Activated CD4-positive, alpha-beta T cell treated with anti-CD3 and anti-CD28 coated beads, Interleukin-2, amount 10 ng/mL, durations not matched to agents 7 days and 5 days (primary cell): ENCODE measurements around the gene CCZ1B. TPM values are rescaled to one million over a fixed set of nuclear protein-coding genes. Genes with fewer than 3 reads are reported as not detected.
"Not testable (repeated sequence)": the region's sequence is repeated elsewhere in the genome, so short reads cannot be mapped to it uniquely, and the experiment has no call there.

ENCODE experiments used
- CTCF ChIA-PET: fragments of 350-600 bp; sonication (Branson Sonifier 250); formaldehyde crosslinking; loops from one replicate; lab custom pipeline; 2021; ENCODE audit warnings: antibody characterized with exemption; lab: Charles Lee
- POLR2A ChIA-PET: fragments of 350-600 bp; sonication (Branson Sonifier 250); formaldehyde crosslinking; loops from one replicate; lab custom pipeline; 2021; ENCODE audit warnings: antibody characterized with exemption; lab: Charles Lee
- DNase-seq: peaks from one replicate; pipeline ENCODE4 v3.0.0-alpha.2; 2020
- H3K27ac Mint-ChIP-seq: one replicate; pipeline ENCODE4 v1.8.0; 2021; ENCODE audit warnings: mild to moderate bottlenecking, moderate library complexity, mixed read lengths
- H3K27me3 Mint-ChIP-seq: one replicate; pipeline ENCODE4 v1.8.0; 2021; ENCODE audit warnings: mixed read lengths
- H3K36me3 Mint-ChIP-seq: one replicate; pipeline ENCODE4 v1.8.0; 2021; ENCODE audit warnings: low read depth, mixed read lengths
- H3K4me1 Mint-ChIP-seq: one replicate; pipeline ENCODE4 v1.8.0; 2021; ENCODE audit warnings: mixed read lengths
- H3K4me3 Mint-ChIP-seq: one replicate; pipeline ENCODE4 v1.8.0; 2021; ENCODE audit warnings: mild to moderate bottlenecking, moderate library complexity, mixed read lengths
- H3K9me3 Mint-ChIP-seq: one replicate; pipeline ENCODE4 v1.8.0; 2021; ENCODE audit warnings: mixed read lengths
- total RNA-seq, 2 experiments: library from RNA; stranded (reverse); gene quantifications; one replicate each; pipeline ENCODE4 v1.2.3, GENCODE V29; 2021

CCZ1B gene
- total RNA-seq, 2 experiments from 2014 or later, result 61.3 to 70.0 TPM

GRCh38 chr7:6753964-6754363 is 72.1 kb downstream of the CCZ1B start, which contains the start of gene RSPH10B2:
Gene RSPH10B2, plus strand, starts transcription at chr7:6754103. Its CDS starts 3,575 bp downstream, at chr7:6757678.
- not testable (repeated sequence) for H3K4me1 Mint-ChIP-seq

GRCh38 chr7:6750173-6750572 is 75.9 kb downstream of the CCZ1B start:
- H3K27ac Mint-ChIP-seq, H3K36me3 Mint-ChIP-seq, H3K9me3 Mint-ChIP-seq, H3K4me1 Mint-ChIP-seq, H3K27me3 Mint-ChIP-seq, DNase-seq, CTCF ChIA-PET, H3K4me3 Mint-ChIP-seq, POLR2A ChIA-PET: not testable (repeated sequence)

More at GRCh38 chr7:6753964-6754363, 72.1 kb downstream of the CCZ1B start, which contains the start of gene RSPH10B2:
- CTCF ChIA-PET, POLR2A ChIA-PET, H3K36me3 Mint-ChIP-seq, DNase-seq, H3K27me3 Mint-ChIP-seq, H3K4me3 Mint-ChIP-seq, H3K27ac Mint-ChIP-seq, H3K9me3 Mint-ChIP-seq: not testable (repeated sequence)

GRCh38 chr7:6749335-6749734 is 76.7 kb downstream of the CCZ1B start:
- H3K27ac Mint-ChIP-seq, H3K4me3 Mint-ChIP-seq, H3K9me3 Mint-ChIP-seq, CTCF ChIA-PET, H3K36me3 Mint-ChIP-seq, POLR2A ChIA-PET, H3K27me3 Mint-ChIP-seq, H3K4me1 Mint-ChIP-seq, DNase-seq: not testable (repeated sequence)

Other genes with a start within 250 kb of the CCZ1B start
- gene ZDHHC4, start 248.8 kb downstream of the CCZ1B start, total RNA-seq, result 10 to 100 TPM; 29.9 to 35.3 TPM
- 10 to 100 TPM; 40.4 to 48.3 TPM for gene INTS15, start 236.3 kb downstream of the CCZ1B start, total RNA-seq
- under 1 TPM; 0.30 to 0.33 TPM for gene ZNF853, start 210.7 kb downstream of the CCZ1B start, total RNA-seq
- gene ZNF316, start 189.0 kb downstream of the CCZ1B start, total RNA-seq, result 10 to 100 TPM; 20.2 to 31.5 TPM
- gene ZNF12, start 119.3 kb downstream of the CCZ1B start, total RNA-seq, result 10 to 100 TPM; 24.9 to 25.7 TPM
- under 1 TPM; 0.22 to 0.31 TPM for gene RSPH10B2, start 72.2 kb downstream of the CCZ1B start, total RNA-seq